Measurements from ENCODE around the gene ZSWIM6.

The ZSWIM6 gene

DNA sequence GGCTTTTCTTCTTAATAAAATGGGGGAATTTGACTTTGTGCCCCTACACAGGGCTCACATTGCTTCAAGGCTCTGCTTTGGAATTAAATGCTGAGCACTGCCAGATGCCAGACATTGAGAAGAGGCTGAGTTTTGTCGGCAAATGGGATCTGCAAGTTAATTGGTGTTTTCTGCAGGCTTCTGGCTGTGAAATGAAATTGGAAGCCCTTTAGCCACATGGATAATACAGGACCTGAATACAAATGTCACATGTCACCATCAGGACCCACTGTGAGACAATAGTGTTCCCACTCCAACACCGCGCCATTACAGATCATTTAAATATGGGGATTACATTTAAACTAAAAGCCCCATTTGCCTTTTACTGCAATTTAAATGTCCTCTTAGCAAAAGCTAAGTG lies 164.4 kb downstream of the ZSWIM6 start:
- DNase-seq = no peak

DNA sequence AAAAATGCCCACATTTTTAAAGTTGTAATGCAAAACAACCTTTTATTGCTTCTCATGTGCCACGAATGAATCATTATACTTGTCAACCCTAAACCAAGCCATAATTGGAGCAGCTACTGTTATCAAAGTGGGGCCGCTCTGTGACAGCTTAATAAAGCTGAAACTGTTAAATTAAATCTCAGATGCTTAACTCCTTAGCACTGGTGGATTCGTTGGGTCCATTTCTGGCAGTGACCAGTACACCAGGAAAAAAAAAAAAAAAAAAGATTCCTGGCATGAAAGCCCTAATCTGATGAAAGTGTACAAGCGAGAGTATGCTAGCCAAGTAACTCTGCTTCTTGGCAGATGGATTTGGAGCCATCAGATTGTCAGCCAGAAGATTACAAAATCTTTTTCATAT lies 164.8 kb downstream of the ZSWIM6 start:
- DNase-seq = no peak

GRCh38 chr5:61498121-61498520 lies 166.1 kb downstream of the ZSWIM6 start:
- DNase-seq = no peak

DNA sequence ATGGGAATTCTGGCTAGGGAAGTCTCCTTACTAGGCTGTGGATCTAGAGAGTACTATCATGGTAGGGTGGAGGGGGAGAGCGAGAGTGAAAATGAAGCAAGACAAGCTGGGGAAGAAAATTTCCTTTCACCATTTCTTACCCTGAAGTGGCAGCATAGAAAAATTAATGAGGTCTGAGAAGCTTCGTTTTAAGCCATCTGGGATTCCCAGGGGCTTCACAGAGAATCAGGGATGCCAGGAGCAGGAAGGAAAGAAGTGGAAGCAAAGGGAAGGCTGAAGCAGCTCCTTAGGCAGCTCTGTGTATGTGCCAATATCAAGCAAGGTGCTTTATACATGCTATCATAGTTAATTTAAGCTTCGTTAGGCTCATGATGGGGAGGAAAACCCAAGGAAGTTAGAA lies 169.9 kb downstream of the ZSWIM6 start:
- no peak for DNase-seq

DNA sequence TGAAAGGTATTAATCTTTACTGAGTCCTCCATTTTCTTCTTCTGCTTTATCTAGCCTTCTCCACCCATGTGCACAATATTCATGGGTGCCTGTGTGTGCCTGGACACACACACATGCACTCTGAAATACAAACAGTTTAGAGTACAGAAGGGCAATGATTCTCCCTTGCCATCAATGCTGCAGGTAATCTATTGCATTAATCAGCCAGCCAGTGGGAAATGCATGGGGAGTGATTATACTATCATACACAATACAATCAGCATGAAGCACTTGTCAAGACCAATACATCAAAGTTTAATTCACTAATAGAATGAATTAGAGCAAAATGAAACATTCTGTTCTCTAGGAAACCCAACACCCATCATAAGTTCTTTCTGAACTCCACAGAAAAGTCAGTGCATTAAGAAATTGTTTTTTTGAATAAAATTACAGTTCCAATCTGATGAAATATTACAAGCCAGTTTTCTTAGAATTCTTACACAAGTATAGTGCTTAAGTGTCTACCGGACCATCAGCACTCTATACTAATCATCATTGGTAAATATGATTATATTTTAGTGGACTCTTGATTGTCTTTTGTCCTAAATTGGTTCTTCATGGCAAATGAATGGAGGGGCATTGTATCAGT lies 172.2 kb downstream of the ZSWIM6 start:
- no peak for DNase-seq

GRCh38 chr5:61505281-61505680 lies 173.2 kb downstream of the ZSWIM6 start:
- DNase-seq = no peak

GRCh38 chr5:61507232-61507631 lies 175.2 kb downstream of the ZSWIM6 start:
- no peak for DNase-seq

DNA sequence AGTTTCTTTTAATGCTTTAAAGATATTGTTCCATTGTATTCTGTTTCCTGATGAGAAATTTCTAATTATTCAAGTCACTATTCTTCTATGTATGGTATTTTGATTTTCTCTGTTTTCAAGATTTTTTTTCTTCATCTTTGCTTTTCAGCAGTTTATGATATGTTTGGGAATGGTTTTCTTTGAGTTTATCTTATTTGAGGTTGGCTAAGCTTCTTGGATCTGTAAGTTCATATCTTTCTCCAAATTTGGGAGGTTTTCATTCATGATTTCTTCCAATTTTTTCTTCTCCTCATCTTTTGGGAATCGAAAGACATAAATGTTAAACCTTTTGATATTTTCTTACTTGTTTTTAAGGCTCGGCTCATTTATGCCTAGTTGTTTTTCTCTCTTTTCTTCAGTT lies 184.9 kb downstream of the ZSWIM6 start:
- no peak for DNase-seq

DNA sequence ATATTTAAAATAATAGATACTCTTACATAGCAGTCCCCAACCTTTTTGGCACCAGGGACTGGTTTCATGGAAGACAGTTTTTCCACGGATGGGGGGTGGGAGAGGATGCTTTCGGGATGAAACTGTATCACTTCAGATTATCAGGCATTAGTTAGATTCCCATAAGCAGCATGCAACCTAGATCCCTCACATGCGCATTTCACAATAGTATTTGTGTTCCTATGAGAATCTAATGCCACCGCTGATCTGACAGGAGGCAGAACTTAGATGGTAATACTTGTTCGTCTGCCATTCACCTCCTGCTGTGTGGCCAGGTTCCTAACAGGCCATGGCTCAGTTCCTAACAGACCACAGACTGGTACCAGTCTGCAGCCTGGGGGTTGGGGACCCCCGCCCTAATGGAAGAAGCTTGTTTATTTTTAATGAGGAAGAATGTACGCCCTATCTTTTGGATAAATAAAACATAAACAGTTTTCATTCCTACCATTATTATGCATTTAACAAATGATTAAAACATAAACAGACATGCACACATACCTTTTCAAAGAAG lies 187.7 kb downstream of the ZSWIM6 start:
- no peak for DNase-seq

DNA sequence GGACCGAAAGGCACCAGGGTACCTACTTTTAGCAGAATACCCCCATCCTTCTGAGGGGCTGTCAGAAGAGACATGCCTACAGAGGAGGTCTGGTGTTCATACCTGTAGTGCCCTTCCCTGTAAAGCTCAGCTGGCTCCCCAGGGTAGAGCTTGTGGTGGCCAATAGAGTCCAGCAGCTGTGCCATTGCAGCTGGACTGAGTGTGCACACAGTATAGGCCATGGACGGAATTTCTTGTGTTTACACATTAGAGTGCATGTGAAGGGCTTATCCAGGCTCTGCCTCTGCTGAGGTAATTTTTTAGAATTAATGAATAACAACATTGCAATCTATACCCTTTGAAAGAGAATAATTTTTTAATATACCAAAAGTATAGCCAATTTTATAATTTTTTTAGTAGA lies 191.0 kb downstream of the ZSWIM6 start:
- no peak for DNase-seq

GRCh38 chr5:61523997-61524396 lies 191.9 kb downstream of the ZSWIM6 start:
- no peak for DNase-seq

- no peak for DNase-seq
Measured at GRCh38 chr5:61525512-61526206, 193.6 kb downstream of the ZSWIM6 start.

DNA sequence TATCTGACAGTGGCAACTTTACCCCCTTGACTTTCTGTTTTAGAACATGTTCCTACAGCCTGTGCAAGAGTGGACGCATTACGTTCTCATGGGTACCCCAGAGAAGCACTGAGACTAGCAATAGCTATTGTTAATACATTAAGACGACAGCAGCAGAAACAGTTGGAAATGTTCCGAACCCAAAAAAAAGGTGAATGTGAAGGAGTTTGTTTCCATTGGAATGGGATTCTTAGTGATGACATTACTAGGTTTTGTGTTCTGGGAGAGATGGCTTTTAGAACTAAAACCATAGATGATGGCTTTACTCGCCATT lies 194.1 kb downstream of the ZSWIM6 start:
- no peak for DNase-seq

- no peak for DNase-seq
Measured at GRCh38 chr5:61532983-61533382, 200.9 kb downstream of the ZSWIM6 start.

- DNase-seq = no peak
Measured at GRCh38 chr5:61534481-61535267, 202.6 kb downstream of the ZSWIM6 start.

- no peak for DNase-seq
Measured at GRCh38 chr5:61535828-61536227, 203.8 kb downstream of the ZSWIM6 start.

- DNase-seq = no peak
Measured at GRCh38 chr5:61536922-61537321, 204.9 kb downstream of the ZSWIM6 start.

DNA sequence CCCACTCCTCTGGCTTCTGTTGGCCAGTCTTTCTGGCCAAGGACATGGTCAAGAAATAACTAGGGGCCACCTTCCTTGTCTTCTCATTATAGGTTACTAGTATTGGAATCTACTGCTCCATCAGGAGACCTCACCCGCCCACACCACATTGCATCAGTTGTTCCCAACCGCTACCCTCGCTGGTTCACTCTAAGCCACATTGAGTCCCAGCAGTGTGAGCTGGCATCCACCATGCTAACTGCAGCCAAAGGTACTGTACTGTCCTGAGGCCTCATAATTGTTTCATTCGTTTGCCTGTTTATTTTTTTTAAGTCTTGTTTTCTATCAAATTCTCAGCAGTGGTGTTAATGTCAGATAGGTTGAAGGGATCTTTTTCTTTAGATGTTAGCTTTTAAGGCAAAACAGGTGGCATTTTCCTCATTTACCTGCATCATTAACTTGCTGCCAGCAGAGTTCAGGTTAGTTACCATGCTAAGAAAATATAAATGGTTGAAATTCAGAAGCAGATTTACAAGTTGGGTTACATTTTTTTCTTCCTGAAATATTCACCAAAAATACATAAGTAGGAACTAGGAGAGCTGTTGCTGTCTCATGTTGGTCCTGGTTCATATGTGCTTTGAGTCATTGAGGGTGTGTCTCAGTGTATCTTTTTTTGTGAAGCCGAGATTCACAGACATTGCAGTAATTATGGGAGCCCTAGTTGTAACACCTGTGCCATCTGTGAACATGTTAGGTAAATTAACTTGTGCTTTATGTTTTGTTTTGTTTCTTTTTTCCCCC lies 206.9 kb downstream of the ZSWIM6 start:
- no peak for DNase-seq

- DNase-seq = no peak
Measured at GRCh38 chr5:61549530-61549929, 217.5 kb downstream of the ZSWIM6 start.

- DNase-seq = no peak
Measured at GRCh38 chr5:61551637-61552313, 219.7 kb downstream of the ZSWIM6 start.

DNA sequence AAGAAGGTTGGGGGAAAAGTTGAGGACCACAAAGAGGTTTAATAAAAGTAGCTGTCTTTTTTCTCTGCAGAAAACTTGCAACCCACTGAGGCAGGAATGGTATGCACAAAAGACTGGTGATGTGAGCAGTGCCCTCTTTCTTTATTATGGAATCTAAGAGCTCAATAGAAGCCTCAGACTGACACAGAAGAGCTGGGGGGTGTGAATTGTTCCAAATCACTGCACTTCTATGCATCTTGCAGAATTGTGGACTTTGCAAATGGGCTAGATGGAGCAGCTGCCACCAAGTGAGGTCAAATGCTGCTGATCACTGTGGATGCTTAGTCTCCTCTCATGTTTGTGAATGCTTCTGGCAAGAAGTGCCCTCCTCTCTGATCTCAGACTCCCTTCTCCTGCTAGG lies 227.1 kb downstream of the ZSWIM6 start:
- DNase-seq = no peak

DNA sequence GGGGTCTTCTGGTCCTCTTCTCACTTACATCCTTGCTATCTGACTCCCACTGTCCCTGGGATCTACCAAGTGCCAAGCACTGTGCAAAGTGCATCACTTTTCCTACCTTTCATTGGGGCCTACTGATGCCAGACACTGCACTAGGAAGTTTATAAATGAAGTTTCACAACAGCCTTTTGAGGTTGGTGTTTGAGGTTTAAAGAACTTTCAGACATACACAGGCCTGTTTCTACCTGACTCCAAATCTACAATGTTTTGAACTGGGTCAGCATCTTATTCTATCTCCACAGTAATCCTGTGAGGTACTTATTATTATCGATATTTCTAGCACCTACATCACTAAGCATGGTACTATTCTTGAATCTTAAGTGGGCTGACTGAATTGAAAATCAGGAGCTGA lies 227.7 kb downstream of the ZSWIM6 start:
- no peak for DNase-seq

GRCh38 chr5:61563401-61563800 lies 231.3 kb downstream of the ZSWIM6 start:
- DNase-seq = no peak

Data from activated gamma-delta T cell treated with Interleukin-2 at 50 U/mL for 16 hours (primary cell).